ENCODE results near the gene NRCAM.
"Not testable (repeated sequence)": the region's sequence is repeated elsewhere in the genome, so short reads cannot be mapped to it uniquely, and the experiment has no call there.

Gene NRCAM

GRCh38 chr7:108455998-108456677 lies at the start of gene NRCAM:
Gene NRCAM (minus strand): TSS chr7:108456436. CDS start chr7:108240064, 216,372 bp downstream.
- no peak for DNase-seq

GRCh38 chr7:108504576-108504975 lies 48.3 kb upstream of the NRCAM start:
- not testable (repeated sequence) for DNase-seq

- DNase-seq, result peak; percentile 5
Observed at GRCh38 chr7:108503112-108504026, 47.1 kb upstream of the NRCAM start.

DNA sequence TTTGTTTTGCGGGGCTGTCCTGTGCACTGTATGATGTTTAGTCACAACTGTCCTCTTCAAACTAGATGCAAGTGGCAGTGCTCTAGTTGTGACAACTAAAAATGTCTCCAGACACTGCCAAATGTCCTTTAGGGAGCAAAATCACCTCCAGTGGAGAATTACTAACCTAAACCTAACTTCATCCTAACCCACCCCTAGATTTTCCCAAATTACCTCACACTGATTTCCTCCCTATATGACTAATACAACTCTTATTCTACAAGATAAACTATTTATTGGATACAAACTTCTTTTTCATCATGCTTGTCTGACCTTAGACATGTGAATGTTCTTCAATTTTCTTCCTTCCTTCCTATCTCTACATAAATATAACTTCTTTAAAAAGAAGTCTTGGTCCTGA lies 43.3 kb upstream of the NRCAM start:
- no peak for DNase-seq

DNA sequence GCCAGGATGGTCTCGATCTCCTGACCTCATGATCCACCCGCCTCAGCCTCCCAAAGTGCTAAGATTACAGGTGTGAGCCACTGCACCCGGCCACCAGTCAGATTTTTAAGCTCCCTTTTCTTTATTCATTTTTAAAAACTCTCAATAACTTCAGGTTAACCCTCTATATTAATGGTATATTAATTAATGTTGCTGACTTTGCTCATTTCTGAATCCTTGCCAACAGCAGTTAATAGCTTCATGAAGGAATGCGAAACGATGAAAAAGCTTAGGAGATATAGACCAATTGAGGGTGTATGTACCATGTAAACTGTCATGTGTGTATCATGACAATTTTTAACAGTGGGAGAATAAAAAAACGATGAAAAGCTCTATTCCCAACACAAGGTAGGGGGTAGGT lies 42.2 kb upstream of the NRCAM start:
- no peak for DNase-seq

DNA sequence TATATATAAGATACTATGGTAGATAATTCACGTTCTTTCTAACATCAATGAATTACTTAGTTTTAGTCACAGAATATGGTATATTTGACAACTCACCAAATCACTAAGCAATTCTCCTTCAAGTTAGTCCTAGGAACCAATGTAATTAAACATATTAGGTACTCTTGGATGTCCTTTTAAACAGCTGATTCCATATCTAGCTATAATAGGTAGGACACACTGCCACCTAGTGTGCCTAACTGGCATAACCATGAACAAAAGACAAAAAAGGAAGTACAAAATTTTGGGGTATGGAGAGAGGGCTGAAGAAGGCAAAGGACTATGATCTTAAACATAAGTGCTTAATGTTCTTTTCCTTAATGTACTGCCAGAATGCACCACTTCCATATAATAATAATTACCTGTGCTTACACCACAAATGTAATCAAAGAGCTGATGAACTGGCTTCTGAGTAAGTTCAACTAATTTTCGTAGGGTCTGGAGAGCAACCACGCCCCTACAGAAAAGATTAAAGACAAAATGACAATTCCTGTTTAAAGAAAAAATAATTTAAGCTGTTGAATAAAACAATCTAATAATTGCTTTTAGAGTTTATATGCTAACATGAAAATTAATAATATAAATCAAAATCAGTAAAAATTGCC lies 41.0 kb upstream of the NRCAM start:
- DNase-seq, result no peak

GRCh38 chr7:108492742-108493141 lies 36.5 kb upstream of the NRCAM start:
- no peak for DNase-seq

DNA sequence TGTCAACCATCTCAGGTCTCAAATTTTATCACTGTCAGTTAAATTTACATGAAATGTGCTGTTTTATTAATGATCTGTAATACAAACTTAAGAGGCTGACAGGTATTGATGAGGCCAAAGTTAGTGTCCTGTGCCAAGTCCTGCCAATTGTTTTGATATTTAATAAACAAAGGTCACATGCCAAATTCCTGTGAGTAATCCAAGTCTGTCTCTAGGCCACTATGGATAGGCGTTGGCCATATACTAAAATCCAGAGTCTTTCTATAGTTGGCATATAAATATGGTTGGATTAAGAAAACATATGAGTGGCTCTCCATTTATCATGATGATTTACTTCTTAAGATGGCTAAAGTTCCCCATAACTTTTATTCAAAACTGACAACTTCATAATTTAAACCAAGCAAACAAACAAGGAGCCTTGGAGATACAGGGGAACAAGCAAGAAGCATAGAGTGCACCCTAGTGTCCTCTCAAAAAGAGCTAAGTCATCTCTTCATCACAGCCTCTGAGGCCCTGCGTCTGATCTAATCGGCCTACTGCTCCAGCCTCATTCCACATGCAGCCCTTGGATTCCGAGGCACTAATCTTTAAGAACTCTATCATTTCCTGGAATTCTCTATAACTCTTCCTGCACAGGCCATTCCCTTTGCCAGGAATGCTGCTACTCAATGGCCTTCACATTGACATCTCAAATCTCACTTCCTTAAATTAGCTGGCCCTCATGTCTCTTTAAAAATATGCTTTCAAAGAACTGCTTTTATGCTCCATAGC lies 32.7 kb upstream of the NRCAM start:
- DNase-seq, result no peak

DNA sequence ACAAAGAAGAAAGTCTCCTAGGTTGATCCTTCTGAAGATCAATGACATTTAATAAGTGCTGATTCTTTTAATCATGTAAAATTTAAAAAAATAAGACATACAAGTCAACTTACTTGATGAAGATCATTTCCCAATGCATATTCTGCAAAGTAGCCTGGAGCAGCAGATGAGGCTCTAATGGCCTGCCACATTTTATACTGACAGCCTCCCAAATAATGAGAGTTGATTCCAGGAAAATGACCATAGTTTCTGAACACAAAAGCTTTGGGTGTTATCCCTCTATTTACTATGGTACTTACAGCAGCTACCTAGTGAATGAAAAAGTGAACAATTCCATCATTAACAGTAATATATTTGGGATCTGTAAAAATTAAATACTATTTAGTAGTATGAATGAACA lies 31.4 kb upstream of the NRCAM start:
- DNase-seq, result no peak

DNA sequence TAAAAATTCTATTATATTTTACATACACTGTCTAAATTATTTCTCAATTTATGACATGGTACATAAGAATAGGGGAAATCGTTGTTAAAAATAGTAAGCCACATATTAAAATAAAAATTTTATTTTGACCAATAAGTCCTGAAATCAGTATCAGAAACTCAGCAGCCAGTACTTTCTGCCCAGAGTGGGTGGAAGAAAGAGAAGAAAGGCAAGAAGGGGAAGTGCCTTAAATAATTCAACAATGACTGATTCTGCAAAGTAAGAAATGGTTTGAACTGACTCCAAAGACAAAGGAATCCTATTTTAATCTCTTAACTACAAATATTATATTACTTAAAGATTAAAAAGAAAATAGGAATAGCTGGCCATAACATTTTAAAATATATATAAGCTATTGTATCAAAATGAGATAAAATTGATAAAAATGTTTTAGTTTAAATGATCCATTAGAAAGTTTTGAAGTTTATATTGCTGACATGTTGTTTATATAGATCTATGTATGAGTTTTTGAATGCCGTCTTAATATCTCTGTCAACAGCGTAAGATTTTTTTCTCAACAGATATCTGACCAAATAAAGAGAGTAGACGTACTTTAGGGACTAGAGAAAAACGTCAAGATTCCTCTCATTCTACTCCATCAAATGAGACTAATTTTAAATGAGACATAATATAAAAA lies 30.2 kb upstream of the NRCAM start:
- DNase-seq, result no peak

DNA sequence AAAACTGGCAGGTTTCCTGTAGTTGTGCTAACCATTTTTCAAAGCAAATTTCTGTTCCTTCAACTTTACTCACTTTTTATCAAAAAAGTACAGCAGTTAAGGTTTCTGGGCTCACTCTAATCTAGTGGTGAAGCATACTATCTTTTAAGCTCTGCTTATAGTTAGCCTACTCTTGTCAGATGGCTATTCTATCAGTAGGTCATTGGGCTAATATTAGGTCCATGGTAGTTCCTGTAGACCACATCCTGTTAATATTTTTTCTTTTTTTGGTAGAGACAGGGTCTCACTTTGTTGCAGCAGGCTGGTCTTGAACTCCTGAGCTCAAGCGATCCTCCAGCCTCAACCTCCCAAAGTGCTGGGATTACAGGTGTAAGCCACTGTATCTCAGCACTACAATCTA lies 27.9 kb upstream of the NRCAM start:
- no peak for DNase-seq

GRCh38 chr7:108480311-108480710 lies 24.1 kb upstream of the NRCAM start:
- no peak for DNase-seq

GRCh38 chr7:108479751-108480150 lies 23.5 kb upstream of the NRCAM start:
- no peak for DNase-seq

DNA sequence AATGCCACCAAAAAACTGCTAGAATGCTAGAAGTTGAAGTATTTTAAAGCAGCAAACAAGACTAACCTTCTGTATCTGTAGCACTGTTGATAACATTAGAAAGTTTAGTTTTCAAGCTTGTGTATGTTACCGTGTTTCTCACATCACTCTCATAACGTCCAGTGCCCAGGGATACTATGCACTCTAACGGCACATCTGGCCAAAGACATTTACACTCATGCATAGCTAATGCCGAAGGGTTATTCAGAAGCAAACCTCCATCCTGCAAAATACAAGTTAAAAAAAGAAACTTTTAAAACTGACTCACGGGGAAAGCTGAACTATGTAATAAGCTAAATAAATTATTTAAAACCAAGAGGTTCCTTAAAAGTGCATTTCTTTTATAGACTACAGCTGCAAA lies 22.9 kb upstream of the NRCAM start:
- DNase-seq, result no peak

GRCh38 chr7:108468246-108468645 lies 12.0 kb upstream of the NRCAM start:
- DNase-seq, result no peak

- DNase-seq, result no peak
Observed at GRCh38 chr7:108467391-108467790, 11.2 kb upstream of the NRCAM start.

- not testable (repeated sequence) for DNase-seq
Observed at GRCh38 chr7:108466322-108466721, 10.1 kb upstream of the NRCAM start.

DNA sequence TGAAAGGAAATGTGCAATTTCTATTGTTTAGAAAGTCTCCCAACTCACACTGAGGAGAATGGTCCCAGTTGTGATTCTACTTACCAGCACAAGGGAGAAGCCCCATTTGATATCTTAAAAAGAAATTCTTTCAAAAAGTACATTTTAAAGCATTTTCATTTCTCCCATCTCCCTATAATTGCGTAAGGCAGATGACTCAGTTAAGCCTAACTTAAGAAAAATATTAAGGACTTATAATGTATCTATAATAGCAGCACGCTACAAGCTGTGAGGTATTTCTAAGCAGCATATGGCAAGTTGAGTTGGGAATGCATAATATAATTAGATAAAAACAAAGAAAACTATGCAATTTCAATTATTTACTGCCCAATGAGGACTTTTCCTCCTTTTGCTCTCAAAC lies 8.5 kb upstream of the NRCAM start:
- no peak for DNase-seq

DNA sequence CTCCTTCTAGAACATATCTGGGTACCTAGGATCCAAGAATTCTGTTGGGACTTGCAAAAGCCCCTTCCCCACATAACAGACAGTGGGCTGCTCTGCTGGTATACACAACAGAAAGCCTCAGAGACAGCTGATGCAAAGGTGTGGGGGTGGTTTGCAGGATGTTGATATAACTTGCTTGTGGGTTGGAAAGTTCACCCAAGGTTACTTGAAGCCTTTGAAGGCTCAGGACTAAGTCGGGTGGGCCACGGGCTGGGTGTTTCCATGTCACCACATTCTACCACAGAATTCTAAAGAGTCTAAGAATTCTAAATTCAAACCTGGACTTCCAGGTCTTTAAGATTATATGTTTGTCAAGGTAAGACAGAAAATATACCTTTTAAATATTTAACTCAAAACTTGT lies 7.4 kb upstream of the NRCAM start:
- no peak for DNase-seq

DNA sequence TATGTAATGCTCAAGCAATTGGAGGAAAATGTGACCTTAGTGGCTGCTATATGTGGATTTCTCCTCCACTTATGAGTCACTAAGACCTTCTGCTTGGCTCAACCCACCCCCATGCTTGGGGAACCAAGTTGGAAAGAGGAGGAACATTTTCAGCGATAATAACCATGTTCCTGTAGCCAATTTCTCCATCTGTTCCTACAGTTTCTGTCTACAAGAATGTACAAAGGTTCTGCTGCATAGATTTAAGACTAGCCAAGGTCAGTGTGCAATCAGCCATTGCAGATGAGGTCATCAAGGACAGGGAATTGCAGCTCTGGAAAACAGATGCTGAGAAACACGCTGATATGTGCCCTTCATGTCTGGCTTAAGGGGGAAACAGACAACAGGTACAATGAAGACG lies 5.6 kb upstream of the NRCAM start:
- no peak for DNase-seq

- DNase-seq, result no peak
Observed at GRCh38 chr7:108460964-108461363, 4.7 kb upstream of the NRCAM start.

- DNase-seq, result no peak
Observed at GRCh38 chr7:108459922-108460551, 3.8 kb upstream of the NRCAM start.
